ENCODE measurements around the gene TCTN1.
"Not testable (repeated sequence)": the region's sequence is repeated elsewhere in the genome, so short reads cannot be mapped to it uniquely, and the experiment has no call there.

Gene TCTN1

DNA sequence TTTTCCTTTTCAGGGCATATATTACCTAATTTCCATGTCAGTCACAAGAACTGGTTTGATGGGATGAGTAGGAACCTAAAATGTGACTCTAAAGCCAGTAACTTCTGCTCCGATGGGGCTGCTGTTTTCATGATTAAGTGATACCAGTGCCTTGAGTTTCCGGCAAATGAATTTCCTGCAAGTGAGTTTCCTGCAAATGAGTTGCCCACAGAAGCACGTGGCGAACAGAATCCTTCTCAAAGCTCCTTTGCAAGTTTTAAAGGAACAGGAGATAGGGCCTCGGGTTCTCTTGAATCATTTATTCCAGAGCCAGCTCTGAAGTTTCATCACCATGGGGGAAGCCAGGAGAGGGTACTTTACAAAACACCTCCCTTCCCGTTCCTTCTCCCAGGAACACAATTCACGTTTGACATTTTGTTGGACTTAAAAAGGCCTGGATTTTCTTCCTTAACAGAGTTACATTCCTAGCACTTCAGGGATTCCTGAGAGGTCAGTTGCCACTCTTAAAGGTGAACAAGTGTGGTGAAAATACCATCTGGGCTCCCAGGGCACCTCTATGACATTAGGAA lies 28.6 kb upstream of the TCTN1 start:
- DNase-seq (ENCODE audit: low read depth, low spot score): no peak

DNA sequence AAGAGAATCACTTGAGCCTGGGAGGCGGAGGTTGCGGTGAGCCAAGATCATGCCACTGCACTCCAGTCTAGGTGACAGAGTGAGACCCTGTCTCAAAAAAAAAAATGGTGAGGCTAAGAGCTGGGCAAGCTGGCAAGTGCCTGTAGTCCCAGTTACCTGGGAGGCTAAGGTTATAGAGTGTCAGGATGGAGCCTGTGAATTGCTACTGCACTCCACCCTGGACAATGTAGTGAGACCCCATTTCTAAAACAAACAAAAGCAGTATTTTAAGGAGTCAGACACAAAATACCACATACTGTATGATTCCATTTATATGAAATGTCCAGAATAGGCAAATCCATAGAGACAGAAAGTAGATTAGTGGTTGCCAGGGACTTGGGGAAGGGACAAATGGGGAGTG lies 26.8 kb upstream of the TCTN1 start:
- not testable (repeated sequence) for DNase-seq (ENCODE audit: low read depth, low spot score)

DNA sequence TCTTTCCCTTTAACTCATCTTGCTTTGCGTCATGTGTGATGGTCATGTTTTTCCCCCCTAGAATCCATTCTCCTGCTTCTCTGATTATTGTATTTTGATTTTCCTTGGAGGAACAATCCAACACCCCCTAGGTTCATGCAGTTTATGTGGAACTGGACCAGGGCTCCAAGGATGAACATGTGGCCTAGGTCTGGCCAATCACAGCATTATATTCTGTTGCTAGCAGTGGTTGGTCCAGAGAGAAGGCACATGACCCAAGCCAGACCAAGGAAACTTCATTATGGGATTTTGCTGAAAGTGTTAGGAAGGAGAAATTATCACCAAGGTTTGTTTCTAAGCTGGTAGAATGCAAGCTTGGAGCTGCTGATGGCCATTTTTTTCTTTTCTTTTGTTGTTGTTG lies 23.9 kb upstream of the TCTN1 start:
- DNase-seq (ENCODE audit: low read depth, low spot score): no peak

DNA sequence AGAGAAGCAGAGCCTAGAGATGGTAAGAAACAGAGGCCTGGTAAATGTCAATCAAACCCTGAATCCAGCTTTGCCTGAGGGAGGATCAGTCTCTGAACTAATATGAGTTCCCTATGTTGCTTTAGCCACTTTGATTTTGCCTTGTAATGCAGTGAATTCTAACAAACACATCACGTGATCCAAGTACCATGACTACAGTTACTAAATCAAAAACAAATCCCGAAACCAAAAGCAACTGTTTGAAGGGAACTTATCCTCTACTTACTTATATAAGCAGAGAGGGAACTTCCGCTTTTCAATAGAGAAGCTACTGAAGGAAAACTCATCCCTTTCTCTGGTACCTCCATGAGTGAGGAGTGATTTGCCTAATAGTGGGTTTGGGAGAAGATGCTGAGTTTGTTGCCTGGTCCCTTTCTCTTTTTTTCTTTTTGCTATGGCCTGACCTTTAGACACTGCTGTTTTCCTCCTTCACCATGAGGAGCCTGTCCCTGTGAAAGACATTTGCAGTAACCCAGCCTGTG lies 23.1 kb upstream of the TCTN1 start:
- DNase-seq (ENCODE audit: low read depth, low spot score): no peak

DNA sequence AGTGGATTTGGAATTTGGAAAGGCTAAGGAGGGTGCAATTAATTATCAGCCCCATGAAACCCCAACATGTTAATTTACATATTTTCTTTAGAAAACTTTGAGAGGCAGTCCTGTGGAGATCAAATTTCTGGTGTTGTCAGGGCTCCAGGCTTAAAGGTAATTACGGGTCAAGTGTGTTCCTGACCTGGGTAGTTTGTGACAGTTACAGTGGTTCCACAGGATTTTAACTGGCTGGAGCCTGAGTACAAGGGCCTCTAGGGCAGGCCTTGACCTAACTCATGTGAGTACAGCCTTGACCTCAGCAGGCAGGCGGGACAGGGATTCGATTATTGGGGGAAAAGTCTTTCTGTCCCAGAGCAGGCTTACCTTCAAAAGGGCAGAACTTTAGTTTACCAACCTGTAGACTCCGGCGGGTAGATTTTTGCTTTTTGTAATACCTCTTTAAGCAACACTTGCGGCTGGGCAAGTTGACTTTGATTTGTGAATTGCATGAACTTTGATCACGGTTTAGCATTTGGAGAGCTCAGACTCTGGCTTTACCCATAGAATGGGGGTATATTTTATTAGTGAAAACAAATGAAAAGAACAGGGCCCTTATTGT lies 22.4 kb upstream of the TCTN1 start:
- no peak for DNase-seq (ENCODE audit: low read depth, low spot score)

DNA sequence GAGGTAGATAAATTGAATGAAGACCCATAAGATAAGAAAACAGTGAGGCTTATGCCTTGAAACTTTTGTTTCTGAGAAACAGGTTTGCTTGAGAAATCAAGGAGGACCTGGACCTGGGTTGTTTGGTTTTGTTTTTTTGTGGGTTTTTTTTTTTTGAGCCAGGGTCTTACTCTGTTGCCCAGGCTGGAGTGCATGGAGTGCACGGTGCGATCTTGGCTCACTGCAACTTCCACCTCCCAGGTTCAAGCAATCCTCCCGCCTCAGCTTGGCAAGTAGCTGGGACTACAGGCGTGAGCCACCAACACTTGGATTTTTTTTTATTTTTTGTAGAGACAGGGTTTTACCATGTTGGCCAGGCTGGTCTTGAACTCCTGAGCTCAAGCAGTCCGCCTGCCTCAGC lies 21.9 kb upstream of the TCTN1 start:
- no peak for DNase-seq (ENCODE audit: low read depth, low spot score)

DNA sequence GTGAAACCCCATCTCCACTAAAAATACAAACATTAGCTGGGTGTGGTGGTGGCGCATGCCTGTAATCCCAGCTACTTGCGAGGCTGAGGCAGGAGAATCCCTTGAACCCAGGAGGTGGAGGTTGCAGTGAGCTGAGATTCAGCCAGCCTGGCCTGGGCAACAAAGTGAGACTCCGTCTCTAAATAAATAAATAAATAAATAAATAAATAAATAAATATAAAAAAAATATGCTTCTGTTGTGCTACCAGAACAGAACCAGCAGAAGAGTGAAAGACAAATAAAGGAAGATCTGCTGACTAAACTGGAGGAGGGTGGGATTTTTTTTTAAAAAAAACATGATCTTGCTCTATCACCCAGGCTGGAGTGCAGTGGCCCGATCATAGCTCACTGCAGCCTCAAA lies 21.0 kb upstream of the TCTN1 start:
- not testable (repeated sequence) for DNase-seq (ENCODE audit: low read depth, low spot score)

DNA sequence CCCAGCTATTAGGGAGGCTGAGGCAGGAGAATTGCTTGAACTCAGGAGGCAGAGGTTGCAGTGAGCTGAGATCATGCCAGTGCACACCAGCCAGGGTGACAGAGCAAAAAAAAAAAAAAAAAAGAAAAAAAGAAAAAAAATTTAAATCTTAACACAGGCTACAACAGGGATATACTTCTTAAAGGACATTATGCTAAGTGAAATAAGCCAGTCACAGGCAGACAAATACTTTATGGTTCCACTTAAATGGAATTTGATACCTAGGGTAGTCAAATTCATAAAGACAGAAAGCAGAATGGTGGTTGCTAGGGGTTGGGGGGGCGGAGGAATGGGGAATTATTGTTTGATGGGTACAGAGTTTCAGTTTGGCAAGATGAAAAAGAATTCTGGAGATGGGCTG lies 16.0 kb upstream of the TCTN1 start:
- no peak for DNase-seq (ENCODE audit: low read depth, low spot score)

DNA sequence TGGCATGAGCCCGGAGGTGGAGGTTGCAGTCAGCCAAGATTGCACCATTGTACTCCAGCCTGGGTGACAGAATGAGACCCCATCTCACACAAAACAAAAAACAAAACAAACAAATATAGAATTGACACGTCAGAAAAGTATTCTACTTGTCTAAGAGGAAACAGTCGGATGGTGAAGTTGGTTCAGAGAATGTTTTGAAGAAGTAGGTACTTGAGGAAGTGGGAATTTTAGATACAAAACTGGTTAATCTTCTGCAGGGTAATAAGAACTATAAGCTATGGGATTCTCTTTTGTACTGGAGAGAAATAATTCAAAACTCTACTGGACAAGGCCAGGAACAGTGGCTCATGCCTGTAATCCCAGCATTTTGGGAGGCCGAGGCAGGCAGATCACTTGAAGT lies 14.6 kb upstream of the TCTN1 start:
- DNase-seq (ENCODE audit: low read depth, low spot score): no peak

DNA sequence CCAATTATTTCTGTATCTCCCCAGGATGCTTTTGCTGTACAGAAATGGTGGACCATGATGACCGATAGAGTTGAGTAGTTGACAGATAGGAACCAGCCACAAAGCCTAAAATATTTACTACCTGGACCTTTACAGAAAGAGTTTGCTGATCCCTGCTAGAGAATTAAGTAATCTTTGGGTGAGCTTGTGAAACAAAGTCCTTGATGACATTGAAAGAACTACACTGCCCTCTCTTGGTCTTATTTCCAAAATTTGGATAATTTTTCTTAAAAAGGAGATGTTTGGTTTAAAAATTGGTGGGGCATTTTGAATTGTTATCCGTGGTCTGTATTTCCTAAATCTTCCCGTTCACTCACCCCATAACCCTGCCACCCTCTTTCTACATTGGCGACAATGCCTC lies 13.7 kb upstream of the TCTN1 start:
- no peak for DNase-seq (ENCODE audit: low read depth, low spot score)

DNA sequence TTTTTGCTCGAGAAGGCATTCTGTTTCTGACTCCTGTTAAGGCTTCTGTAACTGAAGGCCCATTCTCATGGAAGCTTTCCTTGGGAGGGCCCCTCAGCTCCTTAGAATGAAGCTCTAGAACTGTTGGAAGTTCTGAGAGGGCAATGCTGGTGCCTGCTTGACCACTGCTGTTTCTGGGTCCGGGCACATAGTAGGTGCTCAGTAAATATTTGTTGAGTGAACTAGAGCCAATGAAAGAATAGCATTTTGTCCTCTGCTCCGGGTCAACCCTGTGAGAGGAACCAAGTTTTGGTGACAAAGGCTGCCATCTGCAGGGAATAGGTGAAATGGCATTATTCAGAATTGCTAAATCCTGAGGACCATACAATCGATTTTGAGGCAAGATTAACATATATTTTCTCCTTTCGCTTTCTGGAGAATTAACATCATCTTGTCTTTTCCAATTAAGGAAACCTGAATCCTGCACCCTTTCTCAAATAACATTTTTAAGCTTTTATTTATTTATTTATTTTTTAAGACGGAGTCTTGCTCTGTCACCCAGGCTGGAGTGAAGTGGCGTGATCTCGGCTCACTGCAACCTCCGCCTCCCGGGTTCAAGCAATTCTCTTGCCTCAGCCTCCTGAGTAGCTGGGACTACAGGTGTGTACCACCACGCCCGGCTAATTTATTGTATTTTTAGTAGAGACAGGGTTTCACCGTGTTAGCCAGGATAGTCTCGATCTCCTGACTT lies 11.7 kb upstream of the TCTN1 start:
- peak; percentile 37 for DNase-seq (ENCODE audit: low read depth, low spot score)

DNA sequence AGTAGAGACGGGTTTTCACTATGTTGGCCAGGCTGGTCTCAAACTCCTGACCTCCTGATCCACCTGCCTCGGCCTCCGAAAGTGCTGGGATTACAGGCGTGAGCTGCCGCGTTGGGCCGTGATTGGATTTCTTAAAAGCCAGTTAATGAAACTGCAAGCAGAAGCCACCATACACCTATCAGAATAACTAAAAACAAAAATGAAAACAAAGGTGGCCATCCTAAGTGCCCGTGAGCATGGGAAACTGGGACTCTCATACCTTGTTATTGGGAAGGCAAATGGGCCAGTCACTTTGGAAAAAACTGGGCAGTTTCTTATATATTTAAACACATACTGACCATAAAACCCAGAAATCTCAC lies 7.7 kb upstream of the TCTN1 start:
- no peak for DNase-seq (ENCODE audit: low read depth, low spot score)

DNA sequence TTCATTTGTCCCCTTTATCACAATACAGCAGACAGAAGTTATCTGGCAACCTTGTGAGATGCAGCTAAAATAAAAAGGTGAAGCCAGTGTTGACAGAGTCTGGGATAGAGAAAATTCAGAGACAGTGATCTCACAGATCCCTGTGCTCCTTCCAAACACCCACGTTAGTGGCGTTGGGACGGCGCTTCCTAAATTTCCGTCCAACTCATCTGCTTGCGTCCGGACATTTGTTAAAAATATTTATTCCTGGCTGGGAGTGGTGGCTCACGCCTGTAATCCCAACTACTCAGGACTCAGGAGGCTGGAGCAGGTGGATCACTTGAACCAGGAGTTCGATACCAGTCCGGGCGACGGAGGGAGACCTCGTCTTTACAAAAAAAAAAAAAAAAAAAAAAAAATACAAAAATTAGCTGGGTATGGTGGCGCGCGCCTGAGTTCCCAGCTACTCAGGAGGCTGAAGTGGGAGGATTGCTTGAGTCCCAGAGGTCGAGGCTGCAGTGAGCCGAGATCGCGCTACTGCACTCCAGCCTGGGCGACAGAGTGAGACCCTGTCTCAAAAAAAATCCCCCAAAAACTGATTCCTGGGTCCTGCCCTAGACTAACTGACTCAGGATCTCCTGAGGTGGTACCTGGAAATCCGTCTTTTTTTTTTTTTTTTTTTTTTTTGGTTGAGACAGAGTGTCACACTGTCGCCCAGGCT lies 708 bp upstream of the TCTN1 start:
- no peak for DNase-seq (ENCODE audit: low read depth, low spot score)

DNA sequence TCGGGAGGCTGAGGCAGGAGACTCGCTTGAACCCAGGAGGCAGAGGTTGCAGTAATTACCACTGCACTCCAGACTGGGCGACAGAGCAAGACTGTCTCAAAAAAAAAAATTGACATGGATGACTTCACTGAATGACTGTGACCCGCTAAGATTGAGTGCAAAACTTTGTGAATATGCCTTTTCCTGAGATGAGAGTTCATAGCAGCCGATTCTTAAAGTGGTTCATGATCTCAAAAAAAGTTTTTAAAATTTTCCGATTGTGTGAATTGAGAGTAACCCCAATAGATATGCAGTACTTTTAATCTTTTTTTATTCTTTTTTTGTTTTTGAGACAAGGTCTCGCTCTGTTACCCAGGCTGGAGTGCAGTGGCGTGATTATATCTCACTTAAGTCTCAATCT lies 1.2 kb downstream of the TCTN1 start:
- DNase-seq (ENCODE audit: low read depth, low spot score): no peak

DNA sequence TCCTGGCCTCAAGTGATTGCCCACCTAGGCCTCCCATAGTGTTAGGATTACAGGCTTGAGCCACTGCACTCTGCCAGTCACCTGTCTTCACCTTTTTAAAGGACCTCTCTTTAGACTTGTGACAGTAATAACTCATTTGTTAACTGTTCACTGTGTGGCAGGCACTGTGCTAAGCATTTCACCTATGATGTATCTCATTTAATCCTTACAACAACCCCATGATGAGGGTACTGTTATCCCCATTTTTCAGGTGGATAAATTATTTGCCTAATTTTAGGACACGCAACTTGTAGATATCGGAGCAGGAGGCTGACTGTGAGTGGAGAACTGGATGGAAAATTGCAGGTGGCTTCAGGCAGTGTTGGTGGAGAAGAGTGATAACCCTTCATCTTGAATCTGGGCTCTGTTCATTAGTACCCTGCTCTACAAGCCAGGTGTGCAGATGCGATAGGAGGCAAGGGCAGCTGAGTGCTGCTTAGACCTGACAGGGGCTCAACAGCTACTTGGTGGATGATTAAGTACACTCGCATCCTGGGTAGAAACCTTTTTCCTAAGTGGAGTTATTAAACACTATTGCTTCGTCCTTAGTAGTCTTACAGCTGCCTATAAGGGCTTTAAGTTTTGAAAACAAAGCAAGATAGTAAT lies 2.7 kb downstream of the TCTN1 start:
- no peak for DNase-seq (ENCODE audit: low read depth, low spot score)

DNA sequence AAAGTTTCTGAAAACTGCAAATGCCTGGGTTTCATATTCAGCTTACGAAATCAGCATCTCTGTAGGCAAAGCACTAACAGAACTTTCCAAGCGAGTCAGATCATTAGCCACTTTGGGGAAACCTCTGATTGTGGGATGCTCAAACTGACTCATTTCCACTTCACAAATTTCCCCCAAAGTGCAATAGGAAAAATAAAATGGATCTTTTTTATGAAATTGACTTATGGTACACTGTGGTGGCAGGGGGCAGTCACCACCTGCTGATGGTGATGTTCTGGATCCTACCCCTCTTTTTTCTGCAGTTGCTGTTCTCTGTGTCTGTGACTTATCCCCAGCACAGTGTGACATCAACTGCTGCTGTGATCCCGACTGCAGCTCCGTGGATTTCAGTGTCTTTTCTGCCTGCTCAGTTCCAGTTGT lies 5.6 kb downstream of the TCTN1 start:
- DNase-seq (ENCODE audit: low read depth, low spot score): no peak

DNA sequence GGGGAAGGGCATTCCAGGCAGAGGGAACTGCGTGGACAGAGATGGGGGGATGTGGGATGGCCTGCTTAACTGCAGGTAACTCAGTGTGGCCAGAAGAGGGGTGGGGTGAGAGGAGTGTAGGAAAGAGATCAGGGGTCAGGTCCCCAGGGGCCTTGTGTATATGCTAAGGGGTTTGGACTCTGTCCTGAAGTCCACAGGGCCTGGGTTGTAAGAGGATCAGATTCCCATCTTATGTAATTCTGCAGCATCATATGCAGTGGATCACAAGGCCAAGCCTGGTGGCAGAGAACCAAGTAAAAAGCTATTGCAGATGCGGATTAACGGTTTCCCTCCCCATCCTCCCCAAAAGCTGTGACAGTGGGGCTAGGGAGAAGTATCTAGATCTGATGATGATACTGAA lies 8.7 kb downstream of the TCTN1 start:
- DNase-seq (ENCODE audit: low read depth, low spot score): no peak

DNA sequence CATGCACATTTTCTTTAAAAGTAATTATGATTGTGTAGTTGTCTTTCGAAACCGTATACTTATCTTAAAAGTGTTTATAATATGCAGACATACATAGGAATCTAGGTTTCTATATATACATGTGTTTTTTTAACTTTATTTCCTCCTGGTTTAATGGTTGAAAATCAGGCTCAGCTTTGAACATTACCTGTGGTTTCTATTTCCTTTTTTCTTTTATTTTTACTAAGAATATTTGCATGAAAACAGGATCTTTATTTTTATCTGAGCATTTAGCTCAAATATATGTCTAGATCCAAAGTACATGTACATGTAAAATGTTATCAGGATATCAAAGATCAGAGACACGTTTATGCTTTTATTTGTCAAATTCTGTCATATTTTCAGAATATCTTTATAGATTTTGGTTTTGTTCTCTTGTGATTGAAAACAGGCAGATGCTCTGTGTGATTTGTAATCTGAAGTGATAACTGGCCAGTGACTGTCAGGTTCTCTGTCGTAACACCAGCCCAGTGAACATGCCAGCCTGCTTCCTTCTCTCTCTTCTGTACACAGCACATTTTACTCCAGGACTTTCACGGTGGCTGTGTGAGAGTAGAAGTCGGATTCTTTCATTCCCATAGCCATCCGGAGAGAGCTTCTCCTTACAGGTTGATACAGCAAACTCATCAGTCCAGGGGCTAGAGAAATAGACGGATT lies 13.7 kb downstream of the TCTN1 start:
- no peak for DNase-seq (ENCODE audit: low read depth, low spot score)

DNA sequence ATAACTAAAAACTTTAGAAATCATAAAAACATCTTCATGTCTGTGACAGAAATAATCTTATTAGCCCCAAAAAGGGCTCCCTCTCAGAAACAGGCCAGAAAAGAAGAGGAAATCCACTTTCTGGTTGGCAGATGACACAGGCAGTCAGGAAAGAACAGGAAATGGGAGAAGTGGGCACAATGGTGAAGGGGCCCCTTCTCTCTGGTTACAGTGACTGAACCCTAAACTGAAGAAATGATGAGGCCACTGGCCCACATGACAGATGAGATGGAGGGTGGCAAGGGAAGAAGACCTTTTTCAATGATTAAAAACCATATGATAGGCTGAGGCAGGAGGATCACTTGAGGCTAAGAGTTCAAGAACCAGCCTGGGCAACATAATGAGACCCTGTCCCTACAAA lies 21.1 kb downstream of the TCTN1 start:
- DNase-seq (ENCODE audit: low read depth, low spot score): no peak

DNA sequence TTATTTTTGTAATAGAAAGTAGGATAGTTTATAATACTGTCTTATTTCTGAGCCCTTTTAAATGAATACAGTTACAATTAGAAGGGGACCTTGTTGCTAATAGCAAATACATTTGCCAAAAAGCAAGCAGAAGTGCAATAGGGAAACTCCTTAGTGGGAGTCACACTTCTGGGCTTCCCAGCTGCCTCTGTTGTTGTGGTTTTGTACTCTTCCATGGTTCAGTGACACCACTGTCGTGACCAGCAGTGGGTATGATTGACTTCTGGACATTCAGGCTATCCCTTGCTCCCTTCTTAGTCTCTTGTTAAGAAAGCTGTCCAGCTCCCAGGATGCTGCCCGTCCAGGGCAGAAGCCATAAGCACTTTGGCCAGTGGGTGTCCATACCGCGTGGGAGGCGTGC lies 22.6 kb downstream of the TCTN1 start:
- DNase-seq (ENCODE audit: low read depth, low spot score): no peak

DNA sequence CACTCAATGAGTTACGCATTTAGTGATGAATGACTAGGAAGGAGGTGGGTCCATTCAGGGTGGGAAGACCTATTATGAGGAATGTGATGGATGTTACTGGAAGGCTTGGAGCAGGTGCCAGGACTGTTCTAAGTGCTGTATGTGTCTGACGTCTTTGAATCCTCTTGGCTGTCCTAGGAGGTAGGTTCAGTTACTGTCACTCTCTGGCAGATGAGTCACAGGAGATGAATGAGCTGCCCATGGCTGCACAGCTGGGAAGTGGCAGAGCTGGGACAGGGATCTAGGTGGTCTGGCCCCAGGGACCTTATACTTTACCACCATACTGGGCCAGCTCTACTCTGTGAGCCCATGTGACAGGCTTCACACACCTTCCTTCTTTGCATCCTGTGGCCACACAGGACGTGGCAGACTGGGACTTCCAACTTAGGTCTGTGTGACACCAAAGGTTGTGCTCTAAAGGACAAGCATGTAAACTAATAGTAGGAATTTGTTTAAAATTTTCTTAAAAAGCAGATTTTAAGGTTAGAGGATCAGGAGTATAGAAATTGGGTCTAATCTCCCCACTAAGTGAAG lies 24.0 kb downstream of the TCTN1 start:
- no peak for DNase-seq (ENCODE audit: low read depth, low spot score)
